SK-N-SH treated with all-trans-retinoic acid at 6 μM for 48 hours (cell line): ENCODE data around the gene MGMT.

Source experiments
- PATZ1 ChIP-seq: fragments of 250-450 bp; sonication (Bioruptor Pico); IDR thresholded peaks from 2 replicates; pipeline ENCODE4 v1.8.0; 2020; ENCODE audit warnings: mild to moderate bottlenecking, moderate library complexity, borderline replicate concordance
- ZFP3 ChIP-seq: fragments of 250-450 bp; sonication (Bioruptor Pico); IDR thresholded peaks from 2 replicates; pipeline ENCODE4 v1.5.0; 2020; ENCODE audit warnings: mild to moderate bottlenecking, moderate library complexity

GRCh38 chr10:129768437-129769355 is 301.7 kb downstream of the MGMT start:
- TF ChIP-seq ZFP3 (CRISPR knock-in tag), result no peak
- TF ChIP-seq PATZ1, result no peak
